GM10847 (cell line): ENCODE results near the gene KCNIP4.

Experiments
- POLR2A ChIP-seq: IDR thresholded peaks from 2 replicates; pipeline ENCODE4 v1.6.1; 2011; ENCODE audit not compliant: insufficient read length; ENCODE audit errors: extremely low read depth

The KCNIP4 gene

DNA sequence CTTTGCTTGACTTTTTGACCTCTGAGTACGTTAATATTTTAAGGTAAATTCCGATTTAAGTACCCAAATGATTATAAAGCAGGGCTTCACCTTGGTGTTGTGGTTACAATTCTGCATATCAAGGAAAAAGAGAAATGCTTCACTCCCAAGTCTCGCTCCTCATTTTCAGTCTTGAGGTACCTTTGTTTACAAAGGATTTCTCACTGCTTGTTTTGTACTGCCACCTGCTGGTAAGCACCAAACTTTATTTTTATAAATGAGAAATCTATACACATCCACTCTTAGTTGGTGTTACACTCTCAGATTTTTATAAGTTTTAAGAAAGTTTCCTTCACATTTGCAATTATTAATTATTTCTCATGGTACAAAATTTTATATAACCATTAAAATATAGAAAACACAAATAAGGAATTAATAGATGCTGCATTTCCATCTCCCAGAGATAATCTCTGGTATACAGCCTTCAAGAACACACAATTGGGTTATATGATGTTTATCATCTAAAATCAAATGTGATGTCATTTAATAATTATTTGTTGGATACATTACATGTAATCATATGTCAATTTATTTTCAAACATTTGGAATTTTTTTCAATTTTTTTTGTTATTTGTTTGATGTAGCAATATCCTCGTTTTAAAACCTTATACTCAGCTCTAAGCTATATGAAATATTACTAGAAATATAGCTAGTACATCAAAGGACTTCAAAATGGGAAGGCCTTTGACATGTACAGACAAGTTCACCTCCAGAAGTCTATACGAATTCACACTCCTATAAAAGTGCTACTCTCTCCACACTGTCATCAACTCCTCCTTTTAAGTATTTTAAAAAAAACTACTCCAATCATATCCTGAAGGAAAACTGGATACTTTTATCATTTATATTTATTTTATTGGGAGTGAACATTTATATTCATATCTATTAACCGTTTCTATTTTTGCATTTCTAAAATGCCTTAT lies 179.9 kb downstream of the KCNIP4 start:
- no peak for TF ChIP-seq POLR2A

DNA sequence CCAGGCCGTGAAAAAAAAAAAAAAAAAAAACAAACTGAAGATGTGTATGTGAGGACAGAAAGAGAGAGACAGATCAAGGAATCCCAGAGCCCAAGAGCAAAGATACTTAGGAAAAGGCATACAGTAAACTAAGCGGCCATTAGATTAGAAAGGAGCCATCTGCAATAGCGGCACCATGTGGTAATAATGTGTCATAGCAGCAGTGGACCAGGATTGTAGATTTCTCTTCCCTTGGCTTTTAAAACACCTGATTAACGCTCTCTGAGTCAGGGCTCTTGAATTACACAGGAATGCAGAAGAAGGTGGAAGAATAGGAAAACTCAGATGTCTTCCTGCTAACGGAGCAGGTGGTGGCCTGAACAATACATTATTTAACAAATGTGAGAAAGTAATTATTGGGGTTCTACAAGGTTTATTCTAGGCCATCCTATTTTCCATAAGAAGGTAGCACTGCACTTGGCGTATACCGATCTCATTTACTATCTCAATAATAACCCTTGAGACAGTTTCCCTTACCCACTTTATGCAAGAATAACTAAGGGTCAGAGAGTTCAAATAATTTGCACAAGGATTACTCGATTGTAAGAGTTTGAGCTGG lies 182.7 kb downstream of the KCNIP4 start:
- TF ChIP-seq POLR2A = no peak

DNA sequence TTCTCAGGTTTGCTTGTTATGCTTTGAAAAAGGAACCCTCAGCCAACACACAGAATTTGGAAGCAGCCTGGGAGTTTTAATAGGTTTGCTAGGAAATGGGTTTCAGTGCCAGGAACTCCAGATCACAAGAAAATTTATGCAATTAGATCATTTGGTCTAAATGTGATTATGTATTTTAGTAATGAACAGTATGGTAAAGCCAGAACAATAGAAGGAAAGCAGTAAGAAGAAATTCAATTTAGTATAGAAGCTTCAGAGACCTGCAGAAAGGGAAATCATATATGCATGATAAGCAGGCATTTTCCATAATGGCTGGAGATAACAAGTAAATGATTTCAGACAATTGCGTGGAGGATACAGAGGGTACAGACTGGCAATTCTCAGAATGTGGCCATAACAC lies 184.7 kb downstream of the KCNIP4 start:
- no peak for TF ChIP-seq POLR2A

DNA sequence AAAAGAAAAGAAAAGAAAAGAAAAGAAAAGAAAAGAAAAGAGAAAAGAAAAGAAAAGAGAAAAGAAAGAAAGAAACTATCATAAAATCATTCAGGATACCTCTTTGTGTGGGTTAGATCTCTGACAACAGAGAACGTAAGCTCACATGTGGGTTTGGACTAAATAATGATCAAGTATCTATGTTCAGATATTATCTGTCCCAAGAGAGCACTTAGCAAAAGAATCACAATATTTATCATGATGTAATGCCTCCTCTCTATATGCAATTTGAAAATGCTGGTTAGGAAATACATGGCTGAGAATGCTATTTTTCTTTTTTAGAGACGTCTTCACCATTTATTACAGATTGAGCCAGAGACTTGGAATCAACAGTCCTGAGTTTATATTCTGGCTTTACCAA lies 191.3 kb downstream of the KCNIP4 start:
- no peak for TF ChIP-seq POLR2A

DNA sequence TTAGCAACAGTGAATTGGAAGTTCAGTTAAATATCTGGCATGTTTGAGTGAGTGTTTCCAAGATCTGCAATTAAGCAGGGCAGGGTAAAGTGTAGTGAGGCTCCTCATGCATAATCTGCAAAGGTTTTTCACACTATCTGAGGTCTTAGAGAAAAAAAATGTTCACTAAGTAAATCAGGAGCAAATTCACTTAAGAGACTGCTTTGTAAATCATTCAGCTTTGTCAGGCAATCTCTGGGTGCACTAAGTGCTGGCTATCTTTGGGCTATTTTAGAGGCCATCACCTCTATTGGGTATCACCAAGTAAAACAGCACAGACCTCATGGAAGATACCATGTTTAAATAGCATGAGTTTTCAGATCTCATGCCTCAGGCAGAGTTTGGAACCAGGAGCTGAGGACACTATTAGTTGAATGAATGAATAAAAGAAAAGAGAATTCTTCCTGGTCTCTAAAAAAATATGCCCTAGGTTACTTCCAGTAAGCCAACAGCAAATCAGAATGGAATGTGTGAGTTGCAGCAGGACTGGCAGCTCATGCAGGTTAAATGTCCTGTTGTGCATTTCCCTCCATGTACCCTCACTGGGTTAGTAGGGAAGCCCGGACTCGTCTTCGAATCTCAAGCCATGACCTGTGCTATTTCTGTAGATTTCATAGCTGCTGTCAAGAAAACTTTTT lies 195.3 kb downstream of the KCNIP4 start:
- no peak for TF ChIP-seq POLR2A

DNA sequence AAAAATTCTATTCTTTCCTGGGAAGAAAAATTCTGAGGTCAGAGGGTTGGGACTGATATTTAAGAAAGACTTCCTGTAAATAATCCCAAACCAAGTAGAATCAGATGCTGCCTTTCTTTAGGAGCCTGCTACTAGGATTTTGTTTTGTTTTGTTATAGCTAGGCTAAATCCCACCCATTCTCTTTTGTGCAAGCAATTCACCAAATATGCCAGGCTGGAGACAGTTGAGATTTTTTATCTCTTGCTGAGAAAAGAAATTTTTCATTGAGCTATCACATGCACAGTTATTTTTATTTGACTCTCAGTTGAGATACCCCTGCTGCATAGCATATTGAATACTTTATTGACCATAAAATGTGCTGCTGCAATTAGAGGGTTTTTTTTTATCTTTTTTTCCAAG lies 196.0 kb downstream of the KCNIP4 start:
- no peak for TF ChIP-seq POLR2A

DNA sequence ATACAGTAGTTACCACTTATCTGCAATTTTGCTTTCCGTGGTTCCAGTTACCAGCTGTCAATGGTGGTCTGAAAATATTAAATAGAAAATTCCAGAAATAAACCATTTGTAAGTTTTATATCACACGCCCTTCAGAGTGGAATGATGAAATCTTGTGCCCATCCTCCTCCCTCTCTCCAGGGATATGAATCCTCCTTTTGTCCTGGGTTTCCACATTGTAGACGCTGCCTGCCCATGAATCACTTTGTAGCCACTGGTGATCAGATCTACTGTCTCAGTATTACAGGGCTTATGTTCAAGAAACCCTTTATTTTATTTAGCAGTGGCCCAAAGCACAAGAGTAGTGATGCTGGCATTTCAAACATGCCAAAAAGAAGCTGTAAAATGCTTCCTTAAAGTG lies 198.6 kb downstream of the KCNIP4 start:
- no peak for TF ChIP-seq POLR2A

DNA sequence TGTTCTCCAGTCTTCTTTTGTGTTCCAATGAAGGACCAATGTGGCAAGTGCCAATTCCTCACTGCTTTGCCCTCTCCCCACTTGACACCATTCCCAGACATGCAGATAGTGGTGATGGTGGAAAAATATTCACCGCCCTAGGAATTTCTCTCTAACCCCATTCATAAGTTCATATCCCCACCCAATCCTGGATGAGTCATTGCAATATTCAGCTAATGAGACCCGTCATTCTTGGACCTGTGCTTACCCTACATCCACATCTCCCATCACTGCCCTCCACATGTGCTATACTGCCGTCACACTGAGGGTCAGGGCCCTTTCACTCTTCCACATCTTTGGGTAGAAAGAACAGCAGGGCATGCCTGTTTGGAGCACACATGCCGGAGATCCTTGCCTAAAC lies 199.2 kb downstream of the KCNIP4 start:
- TF ChIP-seq POLR2A = no peak

DNA sequence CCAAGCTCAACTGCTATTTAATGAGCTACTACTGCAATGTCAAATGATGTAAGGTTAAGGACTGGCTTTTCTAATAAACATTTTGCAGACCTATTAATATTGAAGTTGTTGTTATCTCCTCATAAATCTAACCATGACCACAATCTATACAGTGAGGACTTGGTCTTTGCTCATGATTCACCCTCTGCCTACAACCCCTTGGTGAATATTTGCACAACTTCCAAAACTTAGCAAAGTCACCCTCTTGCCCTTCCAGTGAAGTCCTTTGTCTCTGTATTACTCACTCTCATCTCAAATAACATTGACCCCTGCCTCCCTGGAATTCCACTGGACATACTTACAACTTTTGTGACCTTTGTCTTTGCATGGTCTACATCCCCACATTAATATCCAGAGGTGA lies 204.5 kb downstream of the KCNIP4 start:
- no peak for TF ChIP-seq POLR2A

DNA sequence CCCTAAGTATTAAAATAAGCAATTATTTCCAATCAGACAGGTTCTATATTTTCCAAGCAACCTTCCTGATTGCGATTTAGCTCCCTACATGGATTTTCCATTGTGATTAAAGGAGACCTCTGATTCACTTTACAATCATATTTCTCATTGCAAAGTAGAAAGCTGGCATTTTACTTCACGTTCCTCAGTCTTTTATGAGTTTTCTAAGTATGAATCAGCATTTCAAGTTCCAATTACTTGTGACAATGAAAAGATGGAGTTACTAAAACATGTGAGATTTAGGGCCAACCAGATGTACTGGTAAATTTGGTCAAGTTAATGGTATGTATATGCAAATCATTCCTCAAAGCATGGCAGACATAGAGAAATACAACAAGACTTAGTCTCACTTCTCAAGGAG lies 206.2 kb downstream of the KCNIP4 start:
- no peak for TF ChIP-seq POLR2A

DNA sequence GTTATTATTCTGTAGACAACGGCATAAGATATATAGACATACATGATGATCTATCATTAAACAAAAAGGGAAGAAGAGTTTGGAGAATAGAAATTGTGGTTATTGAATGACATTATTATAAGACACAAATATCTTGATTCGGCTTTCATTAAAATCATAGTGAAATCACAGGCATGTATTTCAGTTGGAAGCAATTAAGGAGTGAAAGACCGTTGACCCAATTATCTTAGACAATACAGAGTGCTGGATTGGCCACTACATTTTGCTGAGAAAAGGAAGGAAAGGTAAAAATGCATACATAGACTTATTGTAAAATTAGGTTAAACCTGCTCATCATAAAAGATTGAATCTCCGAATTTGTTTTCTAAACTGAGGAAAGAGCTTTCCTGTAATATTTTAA lies 209.8 kb downstream of the KCNIP4 start:
- no peak for TF ChIP-seq POLR2A

DNA sequence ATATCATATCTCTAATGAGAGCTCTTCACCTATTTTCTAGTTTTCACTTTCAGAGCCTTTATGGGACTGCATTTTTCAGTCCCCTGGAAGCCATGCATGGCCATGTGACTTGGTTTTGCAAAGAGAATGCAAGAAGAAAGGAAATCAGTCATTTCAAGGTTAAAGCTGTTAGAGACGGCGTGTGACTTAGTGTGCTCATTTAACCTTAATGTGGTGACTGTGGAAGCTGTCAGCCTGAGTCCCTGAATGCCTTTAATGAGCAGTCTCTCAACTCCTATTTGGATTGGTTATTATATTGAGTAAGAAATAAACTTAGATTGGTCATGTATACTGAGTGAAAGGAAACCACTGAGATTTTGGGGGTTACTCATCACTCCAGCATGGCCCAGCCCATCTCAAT lies 212.7 kb downstream of the KCNIP4 start:
- no peak for TF ChIP-seq POLR2A

DNA sequence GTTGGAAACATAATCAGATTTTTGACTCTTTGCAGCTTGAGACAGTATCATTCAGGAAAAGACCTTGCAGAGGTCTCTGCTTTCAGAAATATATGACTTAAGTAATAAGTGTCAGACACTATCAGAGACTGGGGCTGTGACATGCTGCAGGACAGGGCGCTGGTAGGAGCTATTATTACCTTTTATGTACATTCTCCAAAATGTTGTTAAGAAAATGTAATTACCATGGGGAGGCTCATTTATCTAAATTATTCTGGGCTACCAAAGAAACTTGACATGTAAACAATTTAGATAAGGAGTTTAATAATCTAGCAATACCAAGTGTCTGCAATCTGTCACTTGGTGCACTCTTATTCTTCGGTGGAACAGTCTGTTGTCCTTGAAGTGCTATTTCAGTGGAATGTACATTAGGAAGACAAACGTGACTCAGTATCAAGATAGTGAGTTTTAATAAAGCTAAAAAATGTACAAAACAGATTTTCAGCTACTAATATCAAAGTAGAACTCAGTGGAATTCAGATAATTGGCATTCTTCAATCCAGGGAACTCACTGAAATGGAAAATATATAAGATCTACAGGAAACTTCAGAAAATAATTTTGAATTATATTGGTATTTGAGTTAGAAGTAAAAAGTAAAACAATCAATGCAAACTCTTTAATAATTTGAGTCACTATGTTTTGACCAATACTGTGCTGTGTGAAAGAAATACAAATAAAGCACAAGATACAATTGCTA lies 214.5 kb downstream of the KCNIP4 start:
- no peak for TF ChIP-seq POLR2A

DNA sequence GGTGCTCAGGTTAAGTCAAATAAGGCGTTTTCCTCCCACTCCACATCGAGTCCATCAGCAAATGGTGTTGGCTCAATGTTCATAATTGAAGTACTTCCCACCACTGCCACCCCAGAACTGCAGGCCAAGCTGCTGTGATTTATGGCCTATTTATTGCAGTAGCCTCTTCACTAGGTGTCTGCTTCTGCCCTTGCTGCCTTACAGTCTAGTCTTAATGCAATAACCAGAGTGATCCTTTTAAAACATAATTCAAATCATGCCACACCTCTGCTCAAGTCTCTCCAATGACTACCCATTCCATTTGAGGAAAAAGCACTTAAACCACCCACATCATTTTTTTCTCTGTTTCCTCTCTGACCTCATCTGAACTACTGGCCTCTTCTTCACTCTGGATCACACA lies 220.3 kb downstream of the KCNIP4 start:
- TF ChIP-seq POLR2A = no peak

DNA sequence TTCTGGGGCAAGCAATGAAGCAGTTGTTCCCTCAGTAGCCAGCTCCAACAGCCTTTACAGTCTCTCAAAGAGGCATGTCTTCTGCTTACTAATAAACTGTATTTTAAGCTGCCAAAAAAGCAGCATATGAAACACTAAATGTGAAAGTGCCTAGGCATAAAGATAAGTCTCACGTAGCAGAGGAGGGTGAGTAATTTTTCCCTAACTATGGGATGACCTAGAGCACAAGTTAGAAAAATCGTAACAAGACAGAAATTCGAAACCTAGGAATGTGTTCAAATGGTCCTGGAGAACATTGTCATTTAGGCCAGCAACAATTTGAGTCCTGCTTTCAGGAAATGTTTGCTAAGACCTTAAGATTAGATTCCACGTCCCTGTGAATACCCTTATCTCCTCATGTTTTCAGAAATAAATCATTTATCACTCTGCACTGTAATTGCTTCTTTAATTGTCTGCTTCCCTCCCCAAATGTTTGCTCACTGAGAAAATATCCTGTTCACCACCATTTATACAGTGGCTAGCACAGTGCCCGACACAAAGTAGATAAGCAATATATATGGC lies 222.2 kb downstream of the KCNIP4 start:
- TF ChIP-seq POLR2A = no peak
